GM12878 (cell line): ENCODE measurements around the gene KCTD12. TPM values are rescaled to one million over a fixed set of nuclear protein-coding genes. Genes with fewer than 3 reads are reported as not detected.

Experiments
- ATAC-seq: fragments of 200-7000 bp; cut with Tn5 transposase; 3 replicates; pipeline ENCODE4 v1.9.1; 2020; ENCODE audit warnings: mild to moderate bottlenecking, moderate library complexity
- Bru-seq: library from RNA; stranded (reverse); fragments of 400-500 nt; gene quantifications from one replicate; lab custom pipeline; 2021; lab: Mats Ljungman, UMichigan
- BruChase-seq, 2 experiments: library from RNA; stranded (reverse); fragments of 400-500 nt; gene quantifications; one replicate each; lab custom pipeline; 2021; lab: Mats Ljungman, UMichigan
- BruUV-seq: library from RNA; stranded (reverse); fragments of 400-500 nt; replicated peaks from 2 replicates; lab custom pipeline; 2021; lab: Mats Ljungman, UMichigan
- CTCF ChIA-PET: fragments of 300-600 bp; sonication (Branson Sonifier 250); formaldehyde crosslinking; extraction: SDS; loops from one replicate; lab custom pipeline; 2021; ENCODE audit warnings: inconsistent platforms; lab: Yijun Ruan, JAX
- POLR2A ChIA-PET: fragments of 350-600 bp; formaldehyde crosslinking; extraction: SDS; loops from one replicate; lab custom pipeline; 2021; ENCODE audit warnings: inconsistent platforms; lab: Charles Lee
- RAD21 ChIA-PET: fragments of 300-600 bp; sonication (Branson Sonifier 250); formaldehyde crosslinking; loops from one replicate; lab custom pipeline; 2023; ENCODE audit warnings: antibody characterized with exemption; ENCODE audit not compliant: unreplicated experiment; lab: Charles Lee
- SMC1A ChIA-PET: fragments of 300-600 bp; sonication (Branson Sonifier 250); formaldehyde crosslinking; loops from one replicate; lab custom pipeline; 2023; ENCODE audit not compliant: unreplicated experiment, uncharacterized antibody; lab: Charles Lee
- DNase-seq: peaks from one replicate; pipeline ENCODE4 v3.0.0-alpha.2; 2011; ENCODE audit warnings: low read depth, low spot score
- FAIRE-seq: peaks from 3 replicates; lab custom pipeline; 2011; peaks lifted over from hg19 to GRCh38; lab: Jason Lieb, UNC
- H2AFZ ChIP-seq: 2 replicates; pipeline ENCODE4 v1.6.0; 2011; ENCODE audit warnings: low read depth, low read length, control low read depth; ENCODE audit not compliant: control insufficient read depth
- H3K27ac ChIP-seq: 2 replicates; pipeline ENCODE4 v1.5.1; 2011; ENCODE audit warnings: control low read depth; ENCODE audit not compliant: control insufficient read depth, insufficient read depth
- H3K27me3 ChIP-seq, 2 experiments: replicated peaks in 1 of 2; 2 replicates each; pipeline versions ENCODE4 v1.6.0 to v1.6.1; 2011; ENCODE audit warnings: low read length in 1 of 2; ENCODE audit not compliant: control insufficient read depth in 2 of 2, insufficient read depth in 2 of 2
- H3K36me3 ChIP-seq, 2 experiments: 2 replicates each; pipeline ENCODE4 v1.5.1; 2011; ENCODE audit warnings: low read length in 1 of 2; ENCODE audit not compliant: control insufficient read depth in 2 of 2, insufficient read depth in 2 of 2
- H3K4me1 ChIP-seq: 2 replicates; pipeline ENCODE4 v1.6.1; 2011; ENCODE audit warnings: mild to moderate bottlenecking, low read length, moderate library complexity, mixed read lengths; ENCODE audit not compliant: control insufficient read depth, insufficient read depth
- H3K4me2 ChIP-seq: 2 replicates; pipeline ENCODE4 v1.6.0; 2011; ENCODE audit warnings: control low read depth; ENCODE audit not compliant: control insufficient read depth, insufficient read depth
- H3K4me3 ChIP-seq: fragments of 200-600 bp; sonication (generic); 2 replicates; pipeline ENCODE4 v1.5.1; 2016
- H3K79me2 ChIP-seq: 2 replicates; pipeline ENCODE4 v1.6.0; 2011; ENCODE audit warnings: low read length; ENCODE audit not compliant: control insufficient read depth, insufficient read depth
- H3K9ac ChIP-seq: 2 replicates; pipeline ENCODE4 v1.8.0; 2011; ENCODE audit warnings: low read length, control low read depth, mixed read lengths; ENCODE audit not compliant: control insufficient read depth, insufficient read depth
- H3K9me3 ChIP-seq: replicated peaks from 3 replicates; pipeline ENCODE4 v1.5.1; 2011; ENCODE audit warnings: mild to moderate bottlenecking, low read length; ENCODE audit not compliant: control insufficient read depth, insufficient read depth
- H4K20me1 ChIP-seq: 2 replicates; pipeline ENCODE4 v1.6.0; 2011; ENCODE audit not compliant: control insufficient read depth, insufficient read depth
- BHLHE40 ChIP-seq, 2 experiments: fragments of 450-650 bp in 1 of 2; IDR thresholded peaks; 2 replicates each; pipeline ENCODE4 v1.6.1; 2011 to 2017; ENCODE audit warnings: low read depth in 2 of 2, borderline replicate concordance in 1 of 2, improper control_type of control experiment in 1 of 2, low read length in 1 of 2, mild to moderate bottlenecking in 1 of 2
- CTCF ChIP-seq, 3 experiments: IDR thresholded peaks in 2 of 3; conservative IDR thresholded peaks in 1 of 3; 2 replicates each; pipeline ENCODE4 v1.5.1; 2011; ENCODE audit warnings: low read depth in 3 of 3, low read length in 3 of 3, mild to moderate bottlenecking in 3 of 3, control low read depth in 2 of 3, moderate library complexity in 2 of 3, inconsistent platforms in 1 of 3, mixed read lengths in 1 of 3; ENCODE audit not compliant: control insufficient read depth in 2 of 3, insufficient read depth in 1 of 3; ENCODE audit errors: extremely low read depth in 1 of 3
- EGR1 ChIP-seq, 2 experiments: IDR thresholded peaks; 1 replicate in 1 of 2; 2 replicates in 1 of 2; pipeline ENCODE4 v1.6.1; 2011 to 2012; ENCODE audit warnings: low read depth in 2 of 2, low read length in 2 of 2, borderline replicate concordance in 1 of 2, mild to moderate bottlenecking in 1 of 2, moderate library complexity in 1 of 2
- ELK1 ChIP-seq: IDR thresholded peaks from 2 replicates; pipeline ENCODE4 v1.6.1; 2012; ENCODE audit warnings: low read depth, low read length, improper control_type of control experiment
- HDAC6 ChIP-seq: fragments of 200-600 bp; sonication (generic); IDR thresholded peaks from one replicate; pipeline ENCODE4 v1.8.0; 2017; ENCODE audit warnings: antibody characterized with exemption; ENCODE audit not compliant: unreplicated experiment
- NBN ChIP-seq: fragments of 450-650 bp; IDR thresholded peaks from 2 replicates; pipeline ENCODE4 v1.6.1; 2016
- NKRF ChIP-seq: fragments of 450-650 bp; conservative IDR thresholded peaks from 2 replicates; pipeline ENCODE4 v1.6.1; 2017; ENCODE audit warnings: mild to moderate bottlenecking, moderate library complexity
- POLR2A ChIP-seq: IDR thresholded peaks from 2 replicates; pipeline ENCODE4 v1.6.1; 2011; ENCODE audit warnings: low read depth, mild to moderate bottlenecking, low read length
- RAD51 ChIP-seq: fragments of 450-650 bp; IDR thresholded peaks from 2 replicates; pipeline ENCODE4 v1.6.1; 2016; ENCODE audit warnings: moderate library complexity, mild to moderate bottlenecking, inconsistent platforms
- SP1 ChIP-seq: IDR thresholded peaks from one replicate; pipeline ENCODE4 v1.6.1; 2011; ENCODE audit warnings: low read depth, low read length
- SPI1 ChIP-seq: IDR thresholded peaks from 2 replicates; pipeline ENCODE4 v1.6.1; 2011; ENCODE audit warnings: low read depth, mild to moderate bottlenecking, low read length, moderate library complexity, borderline replicate concordance; ENCODE audit not compliant: insufficient read depth
- WGBS: methylation state at CpG from one replicate; pipeline ENCODE4 v1.1.6; 2016; ENCODE audit warnings: low lambda C conversion rate; ENCODE audit not compliant: insufficient replicate concordance, insufficient coverage; ENCODE audit errors: missing lambda C conversion rate; 5-methylcytosine and 5-hydroxymethylcytosine counted together
- in situ Hi-C: fragments of 300-500 bp; cut with MboI; formaldehyde crosslinking; loops from 9 replicates; pipeline ENCODE4 v1.14.3; 2018; ENCODE audit warnings: mixed read lengths
- intact Hi-C: fragments of 100-400 bp; cut with micrococcal nuclease; formaldehyde crosslinking; loops from one replicate; pipeline ENCODE4 v1.14.2; 2022; ENCODE audit not compliant: unreplicated experiment
- long read RNA-seq, 2 experiments: library from polyadenylated mRNA; unstranded; transcript quantifications; one replicate each; pipeline ENCODE4 v2.0.0, GENCODE V29; 2019 to 2020
- polyA minus RNA-seq, 3 experiments: library from RNA; depleted of rRNA, polyadenylated mRNA; stranded (reverse); fragments of >200 nt; gene quantifications; 2 replicates each; pipeline ENCODE4 v1.2.3, GENCODE V29; 2011
- polyA plus RNA-seq, 11 experiments: library from polyadenylated mRNA; depleted of rRNA in 4 of 11; unstranded in 6 of 11; stranded (reverse) in 5 of 11; fragments of >200 nt; fragmentation: Nextera tagmentation in 4 of 11; fragmentation: Illumina TruSeq in 1 of 11; extraction: Ambion mirVana in 4 of 11; extraction: Trizol in 1 of 11; gene quantifications; 1 replicate in 1 of 11; 2 replicates in 10 of 11; pipeline versions ENCODE4 v1.2.1 to v1.2.3, GENCODE V29; 2011 to 2016; ENCODE audit warnings: inconsistent platforms in 2 of 11, missing spikeins in 2 of 11, low read depth in 1 of 11
- total RNA-seq, 4 experiments: library from RNA; depleted of rRNA in 3 of 4; stranded (reverse); fragments of >200 nt in 3 of 4; fragmentation: Illumina TruSeq in 1 of 4; extraction: Trizol in 1 of 4; gene quantifications; 2 replicates each; pipeline versions ENCODE4 v1.2.1 to v1.2.3, GENCODE V29; 2013 to 2021

Gene KCTD12
- 1.8 and 2.2 TPM in 2 replicates for total RNA-seq (2013; cell fraction: nucleolus; rRNA removed)
- total RNA-seq (2014; rRNA removed): 2.0 and 2.1 TPM in 2 replicates
- 1.5 and 1.7 TPM in 2 replicates for total RNA-seq (2014; rRNA removed; fragmentation: Illumina TruSeq; extraction: Trizol)
- total RNA-seq (2021): 2.8 and 2.9 TPM in 2 replicates
- 0.93 TPM for polyA plus RNA-seq (2011; ENCODE audit: low read depth)
- polyA plus RNA-seq (2011; rRNA removed): 0.24 and 0.35 TPM in 2 replicates
- 0.09 and 0.12 TPM in 2 replicates for polyA plus RNA-seq (2011; cell fraction: cytosol; rRNA removed)
- 0.22 and 0.23 TPM in 2 replicates for polyA plus RNA-seq (2011; cell fraction: nucleus; rRNA removed)
- 1.7 TPM in 2 replicates for polyA plus RNA-seq (2012)
- 2.1 and 2.3 TPM in 2 replicates for polyA plus RNA-seq (2014; fragmentation: Illumina TruSeq; extraction: Trizol)
- under 1 TPM; 0.39 to 0.79 TPM for polyA plus RNA-seq (2014; fragmentation: Nextera tagmentation; extraction: Ambion mirVana)
- polyA plus RNA-seq (2014; rRNA removed): 1.1 and 1.3 TPM in 2 replicates
- polyA plus RNA-seq (2016; fragmentation: Nextera tagmentation; extraction: Ambion mirVana): under 1 TPM; 0.32 to 0.39 TPM
- 0.22 and 0.31 TPM in 2 replicates for polyA minus RNA-seq (2011; rRNA and poly(A)+ RNA removed)
- 0.27 TPM in 1 of 2 replicates, not detected in the other for polyA minus RNA-seq (2011; cell fraction: cytosol; rRNA and poly(A)+ RNA removed)
- 0.12 and 0.29 TPM in 2 replicates for polyA minus RNA-seq (2011; cell fraction: nucleus; rRNA and poly(A)+ RNA removed)
- percentile 20 among the genes with signal in this experiment for Bru-seq, nascent RNA
- BruChase-seq, experiment 1, labeled RNA remaining after a 6-hour chase: percentile 30 among the genes with signal in this experiment
- BruChase-seq, experiment 2, labeled RNA remaining after a 2-hour chase: percentile 30 among the genes with signal in this experiment
- long read RNA-seq, experiment 1: 0 reads
- long read RNA-seq, experiment 2, full-length matches to known transcripts: 2 of 2 reads
- long read RNA-seq, experiment 2, partial matches to known transcripts: 0 of 2 reads
- long read RNA-seq, experiment 2, other reads (novel, unspliced or antisense): 0 of 2 reads

GRCh38 chr13:76886292-76887075 lies at the start of gene KCTD12:
TSS of gene KCTD12 (minus strand) at chr13:76886405. CDS start at chr13:76886148, 257 bp downstream.
- Histone ChIP-seq H3K9me3 (no peaks in the 10 kb centered on the region; the same call in 2 of the 3 replicates), H3K36me3 (no peaks in the 10 kb centered on the region), H4K20me1 (no peaks in the 10 kb centered on the region), H2AFZ (peak within 1 kb of the TSS; percentile 86), H3K27ac (no peak within 1 kb of the TSS), H3K4me1 (no peaks in the 10 kb centered on the region), H3K79me2 (no peaks in the 10 kb centered on the region), H3K27me3 (peaks cover 0 to 4% of the 10 kb centered on the region in 2 experiments; a peak in 2 of 4 replicates), H3K4me2 (peak within 1 kb of the TSS; percentile 93), H3K9ac (peak within 1 kb of the TSS; percentile 46; the same call in 1 of the 2 replicates), H3K4me3 (peak within 1 kb of the TSS; percentile 72)
- no TSS peak for BruUV-seq
- 4% methylated on average over 44 of the region's 83 CpGs for WGBS
- ChIA-PET SMC1A (no interaction called here), RAD21 (interaction anchor here (1.9 kb wide), 1 partner anchor 17 kb away, joined by 11 read pairs; no protein-coding TSS in a partner anchor), POLR2A (no interaction called here), CTCF (interaction anchor here (1.4 kb wide), 1 partner anchor 17 kb away, joined by 3 read pairs; no protein-coding TSS in a partner anchor)
- peak; percentile 90 for ATAC-seq
- in situ Hi-C loops: no loop called here
- FAIRE-seq: no peak
- intact Hi-C loops: no loop called here
- DNase-seq: no peak
- TF ChIP-seq POLR2A (peak; percentile 81), SPI1 (peak; percentile 18; the same call in 1 of the 2 replicates), SP1 (peak; percentile 16), BHLHE40 (IDR thresholded peaks at IDR 0.05; ENCODE audit: borderline replicate concordance in 1 of 2, low read depth in 2 of 2, low read length in 1 of 2) (peak in 1 of 2 experiments; percentile 24; a peak in 1 of 4 replicates), HDAC6 (peak; percentile 97), EGR1 (IDR thresholded peaks at IDR 0.05; ENCODE audit: borderline replicate concordance in 1 of 2, low read depth in 2 of 2, low read length in 2 of 2) (peak in 1 of 2 experiments; percentile 90; a peak in 2 of 3 replicates), ELK1 (no peak), NKRF (0 out of 2 replicates have a peak, but pooled peaks have one; percentile 20), CTCF (IDR thresholded peaks at IDR 0.05 in 2 of 3, conservative IDR thresholded peaks at IDR 0.05 in 1 of 3; ENCODE audit: control insufficient read depth in 2 of 3, extremely low read depth in 1 of 3, insufficient read depth in 1 of 3, low read depth in 3 of 3, low read length in 3 of 3) (peak; percentile 8 to 20 (median 15); a peak in 3 of 6 replicates), NBN (no peak), RAD51 (no peak)
